H1 (cell line): ENCODE measurements around the gene PIP5K1B. TPM values are rescaled to one million over a fixed set of nuclear protein-coding genes. Genes with fewer than 3 reads are reported as not detected.

Experiments used
- CTCF ChIA-PET: fragments of 300-600 bp; sonication (Branson Sonifier 250); formaldehyde crosslinking; loops from one replicate; lab custom pipeline; 2021; ENCODE audit not compliant: partially characterized antibody; lab: Charles Lee
- POLR2A ChIA-PET: fragments of 300-600 bp; sonication (Branson Sonifier 250); formaldehyde crosslinking; loops from one replicate; lab custom pipeline; 2021; ENCODE audit warnings: inconsistent platforms; ENCODE audit not compliant: partially characterized antibody; lab: Charles Lee
- DNase-seq, 2 experiments: peaks; one replicate each; pipeline versions ENCODE4 v3.0.0 to v3.0.0-alpha.2; 2010 to 2022; ENCODE audit warnings: low spot score in 2 of 2, low read depth in 1 of 2, mixed read lengths in 1 of 2
- FAIRE-seq: peaks from 2 replicates; lab custom pipeline; 2011; peaks lifted over from hg19 to GRCh38; lab: Jason Lieb, UNC
- H2AFZ ChIP-seq: 2 replicates; pipeline ENCODE4 v1.8.1; 2012; ENCODE audit warnings: low read length, inconsistent platforms
- H2AK5ac ChIP-seq: 2 replicates; pipeline ENCODE4 v1.6.1; 2013; ENCODE audit warnings: low read depth, low read length
- H2BK120ac ChIP-seq: replicated peaks from 2 replicates; pipeline ENCODE3; 2013; ENCODE audit warnings: low read depth, low read length, inconsistent platforms
- H2BK12ac ChIP-seq: 2 replicates; pipeline ENCODE4 v1.6.1; 2013; ENCODE audit warnings: low read depth, low read length
- H2BK15ac ChIP-seq: 2 replicates; pipeline ENCODE4 v1.6.1; 2013; ENCODE audit warnings: low read length
- H2BK20ac ChIP-seq: 2 replicates; pipeline ENCODE4 v1.6.1; 2013; ENCODE audit warnings: low read length
- H2BK5ac ChIP-seq: 2 replicates; pipeline ENCODE4 v1.6.1; 2013; ENCODE audit warnings: low read depth, low read length
- H3K14ac ChIP-seq: 2 replicates; pipeline ENCODE4 v1.6.1; 2013; ENCODE audit warnings: inconsistent platforms; ENCODE audit not compliant: insufficient read length
- H3K18ac ChIP-seq: 2 replicates; pipeline ENCODE4 v1.6.1; 2013; ENCODE audit warnings: low read length; ENCODE audit errors: extremely low read depth
- H3K23ac ChIP-seq: 2 replicates; pipeline ENCODE4 v1.6.1; 2013; ENCODE audit warnings: inconsistent platforms; ENCODE audit not compliant: insufficient read length
- H3K23me2 ChIP-seq: 2 replicates; pipeline ENCODE4 v1.6.1; 2013; ENCODE audit warnings: low read depth, low read length
- H3K27ac ChIP-seq: 2 replicates; pipeline ENCODE4 v1.6.1; 2011; ENCODE audit warnings: low read depth, low read length, inconsistent platforms
- H3K27me3 ChIP-seq, 4 experiments: replicated peaks in 1 of 4; 1 replicate in 1 of 4; 2 replicates in 3 of 4; pipeline versions ENCODE4 v1.6.1 to v1.8.1; 2011 to 2013; ENCODE audit warnings: low read length in 3 of 4, mild to moderate bottlenecking in 3 of 4, inconsistent platforms in 2 of 4, mixed read lengths in 2 of 4, moderate library complexity in 1 of 4; ENCODE audit not compliant: control insufficient read depth in 3 of 4, insufficient read depth in 3 of 4; ENCODE audit errors: extremely low read depth in 1 of 4
- H3K36me3 ChIP-seq, 4 experiments: 2 replicates each; pipeline versions ENCODE4 v1.6.1 to v1.8.1; 2011 to 2013; ENCODE audit warnings: mild to moderate bottlenecking in 4 of 4, low read length in 3 of 4, moderate library complexity in 2 of 4, control low read depth in 1 of 4, inconsistent platforms in 1 of 4; ENCODE audit not compliant: insufficient read depth in 4 of 4, control insufficient read depth in 2 of 4
- H3K4ac ChIP-seq: replicated peaks from 2 replicates; pipeline ENCODE3; 2013; ENCODE audit warnings: low read length, low read depth, mixed read lengths, inconsistent platforms; ENCODE audit not compliant: insufficient read length
- H3K4me1 ChIP-seq, 4 experiments: replicated peaks in 1 of 4; 1 replicate in 1 of 4; 2 replicates in 3 of 4; pipeline versions ENCODE4 v1.6.1 to v1.8.1; 2011 to 2013; ENCODE audit warnings: low read length in 3 of 4, inconsistent platforms in 2 of 4, mixed read lengths in 1 of 4; ENCODE audit not compliant: insufficient read depth in 4 of 4, control insufficient read depth in 3 of 4
- H3K4me2 ChIP-seq, 2 experiments: 2 replicates each; pipeline versions ENCODE4 v1.6.1 to v1.8.1; 2011 to 2013; ENCODE audit warnings: low read depth in 2 of 2, low read length in 2 of 2, control low read depth in 1 of 2, inconsistent platforms in 1 of 2, mild to moderate bottlenecking in 1 of 2; ENCODE audit not compliant: insufficient read depth in 1 of 2
- H3K4me3 ChIP-seq, 4 experiments: fragments of 200-600, 300-600 bp in 1 of 4; sonication (generic), shearing (Covaris generic), sonication (Bioruptor Twin) in 1 of 4; 2 replicates each; pipeline versions ENCODE4 v1.5.1 to v1.8.1; 2011 to 2016; ENCODE audit warnings: low read length in 4 of 4, low read depth in 3 of 4, control low read depth in 2 of 4, inconsistent platforms in 2 of 4, mild to moderate bottlenecking in 2 of 4, mixed read lengths in 1 of 4, moderate library complexity in 1 of 4; ENCODE audit not compliant: insufficient read depth in 2 of 4; ENCODE audit errors: extremely low read depth in 1 of 4
- H3K56ac ChIP-seq: replicated peaks from 2 replicates; pipeline ENCODE3; 2013; ENCODE audit warnings: low read depth, mild to moderate bottlenecking, mixed read lengths, low read length, inconsistent platforms; ENCODE audit not compliant: insufficient read length
- H3K79me1 ChIP-seq: 2 replicates; pipeline ENCODE4 v1.6.1; 2013; ENCODE audit warnings: low read depth, low read length, control low read depth
- H3K79me2 ChIP-seq, 2 experiments: 2 replicates each; pipeline versions ENCODE4 v1.6.1 to v1.8.1; 2012 to 2013; ENCODE audit warnings: low read length in 2 of 2, mild to moderate bottlenecking in 2 of 2, inconsistent platforms in 1 of 2; ENCODE audit not compliant: insufficient read depth in 2 of 2, control insufficient read depth in 1 of 2
- H3K9ac ChIP-seq, 4 experiments: replicated peaks in 1 of 4; 1 replicate in 1 of 4; 2 replicates in 3 of 4; pipeline versions ENCODE4 v1.6.1 to v1.8.1; 2011 to 2013; ENCODE audit warnings: low read depth in 3 of 4, low read length in 3 of 4, control low read depth in 2 of 4, mild to moderate bottlenecking in 2 of 4, moderate library complexity in 2 of 4, inconsistent platforms in 1 of 4; ENCODE audit errors: extremely low read depth in 1 of 4
- H3K9me3 ChIP-seq, 2 experiments: 2 replicates each; pipeline versions ENCODE4 v1.6.1 to v1.8.1; 2012 to 2013; ENCODE audit warnings: mild to moderate bottlenecking in 2 of 2, moderate library complexity in 2 of 2, control low read depth in 1 of 2, inconsistent platforms in 1 of 2, low read depth in 1 of 2, low read length in 1 of 2, mixed read lengths in 1 of 2; ENCODE audit not compliant: insufficient read depth in 2 of 2
- H4K20me1 ChIP-seq, 2 experiments: replicated peaks in 1 of 2; 2 replicates each; pipeline versions ENCODE3 to v1.8.1; 2011 to 2013; ENCODE audit warnings: inconsistent platforms in 2 of 2, low read length in 2 of 2, mild to moderate bottlenecking in 1 of 2; ENCODE audit not compliant: insufficient read depth in 2 of 2, control insufficient read depth in 1 of 2
- H4K5ac ChIP-seq: 2 replicates; pipeline ENCODE4 v1.6.1; 2013; ENCODE audit warnings: low read length, low read depth, mixed read lengths, inconsistent platforms; ENCODE audit not compliant: insufficient read length
- H4K8ac ChIP-seq: 2 replicates; pipeline ENCODE4 v1.8.0; 2013; ENCODE audit warnings: mild to moderate bottlenecking, moderate library complexity, low read length, inconsistent platforms; ENCODE audit not compliant: insufficient read depth; ENCODE audit errors: extremely low read depth
- H4K91ac ChIP-seq: replicated peaks from 2 replicates; pipeline ENCODE3; 2013; ENCODE audit warnings: low read length, mixed read lengths, inconsistent platforms; ENCODE audit not compliant: insufficient read length
- HDAC2 ChIP-seq, 2 experiments: fragments of 300-600 bp in 1 of 2; sonication (generic) in 1 of 2; IDR thresholded peaks; 2 replicates each; pipeline ENCODE4 v1.6.1; 2011 to 2012; ENCODE audit warnings: low read depth in 2 of 2, low read length in 2 of 2, mild to moderate bottlenecking in 2 of 2, moderate library complexity in 2 of 2, borderline replicate concordance in 1 of 2, inconsistent platforms in 1 of 2
- PHF8 ChIP-seq: fragments of 200-600 bp; sonication (generic); conservative IDR thresholded peaks from 2 replicates; pipeline ENCODE4 v1.7.1; 2012; ENCODE audit warnings: low read depth, mild to moderate bottlenecking, inconsistent platforms, low read length, moderate library complexity
- SIRT6 ChIP-seq: IDR thresholded peaks from one replicate; pipeline ENCODE4 v1.7.1; 2012; ENCODE audit warnings: low read length, inconsistent platforms
- SIX5 ChIP-seq: IDR thresholded peaks from 2 replicates; pipeline ENCODE4 v1.6.1; 2011; ENCODE audit warnings: mild to moderate bottlenecking, low read depth, low read length
- SUZ12 ChIP-seq: fragments of 200-600 bp; sonication (generic); IDR thresholded peaks from 2 replicates; pipeline ENCODE4 v1.6.1; 2012; ENCODE audit warnings: mild to moderate bottlenecking, inconsistent platforms, low read length, moderate library complexity, mixed read lengths
- WGBS, 2 experiments: shearing (Covaris generic) in 1 of 2; methylation state at CpG; one replicate each; pipeline versions ENCODE4 v1.1.6 to v1.1.7; 2013 to 2015; ENCODE audit warnings: low lambda C conversion rate in 2 of 2, mixed read lengths in 2 of 2, inconsistent platforms in 1 of 2, low coverage in 1 of 2, missing lambda C conversion rate in 1 of 2; ENCODE audit not compliant: insufficient replicate concordance in 2 of 2, insufficient coverage in 1 of 2, insufficient read length in 1 of 2; ENCODE audit errors: extremely low coverage in 1 of 2, missing lambda C conversion rate in 1 of 2; 5-methylcytosine and 5-hydroxymethylcytosine counted together
- polyA plus RNA-seq, 7 experiments: library from polyadenylated mRNA; depleted of rRNA in 3 of 7; stranded (reverse) in 5 of 7; unstranded in 2 of 7; fragments of >200 nt in 5 of 7; fragments of 200-250 nt in 2 of 7; gene quantifications; 1 replicate in 5 of 7; 2 replicates in 1 of 7; 4 replicates in 1 of 7; pipeline versions ENCODE4 v1.2.1 to v1.2.3, GENCODE V29; 2011 to 2013; ENCODE audit warnings: missing spikeins in 2 of 7, mixed read lengths in 2 of 7
- total RNA-seq: library from RNA; stranded (reverse); fragmentation: NEBNext Ultra II Directional; extraction: Animal tissue kit (Norgen Biotek cat#: 25700); gene quantifications from 2 replicates; pipeline ENCODE4 v1.2.1, GENCODE V29; 2021

PIP5K1B gene
- total and polyA plus RNA-seq, 2 of the 8 experiments (the other 6 are each of a cell fraction or from before 2014, with no cell fraction given) = 4.7 to 7.7 TPM

GRCh38 chr9:68996462-68996861 lies 291.4 kb downstream of the PIP5K1B start:
- Histone ChIP-seq H3K56ac (no peak overlapping the region), H2BK20ac (no peak overlapping the region), H3K27me3 (no peaks in the 10 kb centered on the region), H3K23me2 (no peaks in the 10 kb centered on the region), H4K8ac (no peak overlapping the region), H2BK120ac (no peak overlapping the region), H2BK12ac (no peak overlapping the region), H3K23ac (no peak overlapping the region), H4K20me1 (no peaks in the 10 kb centered on the region), H2AK5ac (no peak overlapping the region), H3K79me2 (no peaks in the 10 kb centered on the region), H4K91ac (no peak overlapping the region), H3K4me2 (no peak overlapping the region), H3K9ac (no peak overlapping the region), H4K5ac (no peak overlapping the region), H3K18ac (no peak overlapping the region), H2BK5ac (no peak overlapping the region), H3K4me1 (peaks cover 0 to 7% (median 2%) of the 10 kb centered on the region in 4 experiments; a peak in 3 of 7 replicates), H3K4me3 (no peak overlapping the region), H3K4ac (no peak overlapping the region), H2AFZ (no peak overlapping the region), H3K36me3 (no peaks in the 10 kb centered on the region), H3K79me1 (no peaks in the 10 kb centered on the region), H2BK15ac (no peak overlapping the region), H3K14ac (no peak overlapping the region), H3K9me3 (no peaks in the 10 kb centered on the region), H3K27ac (no peak overlapping the region)
- WGBS, 2 experiments = 86% methylated on average over 5 of the region's 5 CpGs; no CpG with 5 or more reads in 1 of the 2 experiments
- no peak for FAIRE-seq
- TF ChIP-seq SIRT6 (no peak), SUZ12 (no peak), PHF8 (no peak), HDAC2 (IDR thresholded peaks at IDR 0.05; ENCODE audit: borderline replicate concordance in 1 of 2, low read depth in 2 of 2, low read length in 2 of 2) (no peak), SIX5 (no peak)
- ChIA-PET POLR2A (no interaction called here), CTCF (interaction anchor here (0.8 to 2.0 kb wide), 5 partner anchors 12 to 413 kb away, joined by 3 to 8 read pairs (median 4); no protein-coding TSS in a partner anchor)
- DNase-seq = no peak
